BJ (cell line): ENCODE data around the gene KATNB1. TPM values are rescaled to one million over a fixed set of nuclear protein-coding genes. Genes with fewer than 3 reads are reported as not detected.

Source experiments
- CTCF ChIA-PET: fragments of 350-600 bp; formaldehyde crosslinking; extraction: SDS; loops from one replicate; lab custom pipeline; 2021; ENCODE audit warnings: antibody characterized with exemption, inconsistent platforms; lab: Yijun Ruan, JAX
- POLR2A ChIA-PET: fragments of 300-600 bp; sonication (Branson Sonifier 250); formaldehyde crosslinking; extraction: SDS; loops from one replicate; lab custom pipeline; 2021; ENCODE audit warnings: antibody characterized with exemption; lab: Charles Lee
- DNase-seq: peaks from one replicate; pipeline ENCODE4 v3.0.0-alpha.2; 2011; ENCODE audit warnings: low read depth
- H3K27me3 ChIP-seq: 2 replicates; pipeline ENCODE4 v1.6.0; 2011; ENCODE audit warnings: low read length; ENCODE audit not compliant: control insufficient read depth, insufficient read depth
- H3K36me3 ChIP-seq: 2 replicates; pipeline ENCODE4 v1.5.1; 2011; ENCODE audit warnings: low read length; ENCODE audit not compliant: control insufficient read depth, insufficient read depth
- H3K4me3 ChIP-seq: 2 replicates; pipeline ENCODE4 v1.5.1; 2011; ENCODE audit warnings: low read depth, mild to moderate bottlenecking, control low read depth, low read length
- CTCF ChIP-seq: IDR thresholded peaks from 2 replicates; pipeline ENCODE4 v1.5.1; 2011; ENCODE audit warnings: low read depth, mild to moderate bottlenecking, control low read depth, inconsistent platforms, low read length, moderate library complexity; ENCODE audit not compliant: insufficient read depth
- polyA plus RNA-seq: library from polyadenylated mRNA; depleted of rRNA; stranded (reverse); fragments of >200 nt; gene quantifications from 2 replicates; pipeline ENCODE4 v1.2.3, GENCODE V29; 2011

KATNB1 gene
- polyA plus RNA-seq, 1 experiment: 28.1 TPM

DNA sequence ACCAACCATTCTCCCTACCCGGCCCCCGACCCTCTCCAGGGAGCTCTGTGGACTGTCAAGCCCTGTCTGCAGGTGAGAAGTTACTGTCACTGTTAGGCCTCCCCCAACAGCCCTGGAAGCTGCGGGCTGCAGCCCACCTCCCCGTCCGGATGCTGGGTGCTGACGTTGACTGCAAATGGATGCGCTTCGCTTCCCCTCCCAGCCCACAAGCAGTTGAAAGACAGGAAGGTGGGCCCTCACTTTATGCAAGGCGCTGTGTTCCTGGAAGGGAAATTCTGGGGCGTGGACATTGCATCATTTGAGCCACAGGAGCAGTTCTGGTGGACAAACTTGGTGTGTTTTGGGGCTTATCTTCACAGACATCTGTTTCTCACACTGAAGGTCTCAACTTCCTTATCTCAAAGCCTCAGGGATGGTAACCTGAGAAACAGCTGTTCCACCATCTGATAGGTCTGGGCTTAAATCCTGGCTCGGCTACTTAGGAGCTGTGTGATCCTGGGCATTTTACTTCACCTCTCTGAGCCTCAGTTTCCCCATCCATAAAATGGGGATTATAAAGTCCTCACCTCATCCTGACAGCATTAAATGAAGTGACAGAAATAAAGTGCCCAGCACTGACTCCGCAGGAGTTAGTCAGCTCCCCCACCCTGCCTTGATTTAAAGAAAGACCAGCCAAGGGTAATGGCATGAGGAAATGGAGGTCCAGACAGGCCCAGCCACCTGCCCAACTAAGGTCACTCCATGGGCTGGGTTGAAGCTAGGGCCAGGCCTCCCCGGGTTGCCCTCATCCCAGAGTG, 45.6 kb upstream of the KATNB1 start:
- Histone ChIP-seq H3K27me3 (peaks cover 4% of the 10 kb centered on the region), H3K4me3 (no peak overlapping the region), H3K36me3 (no peaks in the 10 kb centered on the region)
- ChIA-PET POLR2A (no interaction called here), CTCF (interaction anchor here (1.3 kb wide), 1 partner anchor 35 kb away, joined by 3 read pairs; no protein-coding TSS in a partner anchor)
- no peak for DNase-seq
- no peak for TF ChIP-seq CTCF

- no peak for TF ChIP-seq CTCF
- POLR2A ChIA-PET: interaction anchor here (0.6 kb wide), 1 partner anchor 50 kb away, joined by 4 read pairs; no protein-coding TSS in a partner anchor
- no peak for DNase-seq
- Histone ChIP-seq H3K36me3 (no peaks in the 10 kb centered on the region), H3K4me3 (no peak overlapping the region), H3K27me3 (peaks cover 5% of the 10 kb centered on the region)
- CTCF ChIA-PET: interaction anchor here (1.3 kb wide), 1 partner anchor 34 kb away, joined by 3 read pairs; no protein-coding TSS in a partner anchor
These were observed 44.6 kb upstream of the KATNB1 start for GRCh38 chr16:57690782-57691471.

GRCh38 chr16:57692636-57693035, 42.9 kb upstream of the KATNB1 start:
- Histone ChIP-seq H3K4me3 (no peak overlapping the region), H3K36me3 (no peaks in the 10 kb centered on the region), H3K27me3 (peaks cover 9% of the 10 kb centered on the region)
- CTCF ChIA-PET: interaction anchor here (0.6 kb wide), 1 partner anchor 401 kb away, joined by 4 read pairs; no protein-coding TSS in a partner anchor
- DNase-seq: no peak
- POLR2A ChIA-PET: no interaction called here
- no peak for TF ChIP-seq CTCF

- Histone ChIP-seq H3K4me3 (no peak overlapping the region), H3K36me3 (no peaks in the 10 kb centered on the region), H3K27me3 (peaks cover 8% of the 10 kb centered on the region)
- ChIA-PET POLR2A (no interaction called here), CTCF (no interaction called here)
- TF ChIP-seq CTCF: no peak
- DNase-seq: no peak
These were observed 42.0 kb upstream of the KATNB1 start for GRCh38 chr16:57693550-57693949.

DNA sequence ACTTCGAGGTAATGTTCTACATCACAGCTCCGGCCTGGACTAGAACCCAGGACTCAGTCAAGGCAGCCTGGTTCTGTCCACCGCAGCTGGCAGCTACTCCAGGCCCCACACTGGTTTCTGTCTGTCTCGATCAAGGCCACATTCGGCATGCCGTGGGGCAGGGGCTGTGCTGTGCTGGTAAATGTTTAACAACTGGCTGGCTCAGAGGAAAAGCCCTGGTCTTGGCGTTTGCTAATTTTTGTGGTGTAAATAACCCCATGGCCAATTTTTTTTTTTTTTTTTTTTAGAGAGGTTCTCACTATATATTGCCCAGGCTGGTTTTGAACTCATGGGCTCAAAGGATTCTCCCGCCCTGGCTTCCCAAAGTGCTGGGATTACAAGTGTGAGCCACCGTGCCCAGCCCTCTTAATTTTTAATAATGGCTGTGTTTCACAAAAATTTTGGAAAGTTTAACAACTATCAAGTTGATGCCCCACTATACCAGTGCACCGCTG, 41.3 kb upstream of the KATNB1 start:
- CTCF ChIA-PET: interaction anchor here (0.7 kb wide), 1 partner anchor 12 kb away, joined by 3 read pairs; no protein-coding TSS in a partner anchor
- Histone ChIP-seq H3K36me3 (no peaks in the 10 kb centered on the region), H3K4me3 (no peak overlapping the region), H3K27me3 (peaks cover 7% of the 10 kb centered on the region)
- no peak for TF ChIP-seq CTCF
- no peak for DNase-seq
- POLR2A ChIA-PET: no interaction called here
